ENCODE results near the gene TRH. TPM values are rescaled to one million over a fixed set of nuclear protein-coding genes. Genes with fewer than 3 reads are reported as not detected.

TRH gene
- total and polyA plus RNA-seq, 2 of the 8 experiments (the other 6 are each of a cell fraction or from before 2014, with no cell fraction given): not detected

DNA sequence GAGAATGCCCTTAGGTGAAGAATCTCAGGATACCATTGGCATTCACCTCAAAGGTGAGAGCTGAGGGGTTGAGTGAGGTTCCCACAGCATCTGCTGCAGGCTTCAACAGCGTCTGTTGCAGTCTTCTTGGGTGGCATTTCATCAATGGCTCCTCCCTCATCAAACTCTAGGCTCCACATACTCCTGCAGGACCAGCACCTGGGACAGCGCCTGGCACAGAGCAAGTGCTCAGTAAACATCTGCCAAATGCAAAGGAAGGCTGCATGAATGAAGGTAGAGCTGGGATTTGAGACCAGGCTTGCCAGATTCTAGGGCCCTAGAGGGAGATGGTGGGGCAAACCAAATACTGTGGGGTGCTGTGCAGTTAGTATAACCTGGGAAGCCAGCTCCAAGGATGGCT lies 9.6 kb downstream of the TRH start:
- Histone ChIP-seq H2AK5ac (ENCODE audit: low read depth, low read length) (no peak overlapping the region), H3K27ac (ENCODE audit: low read depth, low read length) (no peak overlapping the region), H3K23ac (ENCODE audit: insufficient read length) (no peak overlapping the region), H2BK12ac (ENCODE audit: low read depth, low read length) (no peak overlapping the region), H2AFZ (ENCODE audit: low read length) (no peak overlapping the region), H4K20me1 (replicated peaks in 1 of 2; ENCODE audit: control insufficient read depth in 1 of 2, insufficient read depth in 2 of 2, low read length in 2 of 2) (no peaks in the 10 kb centered on the region), H2BK120ac (replicated peaks; ENCODE audit: low read depth, low read length) (no peak overlapping the region), H3K79me2 (ENCODE audit: control insufficient read depth in 1 of 2, insufficient read depth in 2 of 2, low read length in 2 of 2) (no peaks in the 10 kb centered on the region), H3K4ac (replicated peaks; ENCODE audit: insufficient read length, low read depth, low read length) (no peak overlapping the region), H3K56ac (replicated peaks; ENCODE audit: insufficient read length, low read depth, low read length) (no peak overlapping the region), H3K36me3 (ENCODE audit: control insufficient read depth in 2 of 4, insufficient read depth in 4 of 4, low read length in 3 of 4) (no peaks in the 10 kb centered on the region), H4K8ac (ENCODE audit: extremely low read depth, insufficient read depth, low read length) (no peak overlapping the region), H3K9me3 (ENCODE audit: insufficient read depth in 2 of 2, low read depth in 1 of 2, low read length in 1 of 2) (no peaks in the 10 kb centered on the region), H2BK20ac (ENCODE audit: low read length) (no peak overlapping the region), H4K5ac (ENCODE audit: insufficient read length, low read depth, low read length) (no peak overlapping the region), H3K4me2 (ENCODE audit: insufficient read depth in 1 of 2, low read depth in 2 of 2, low read length in 2 of 2) (no peak overlapping the region), H2BK5ac (ENCODE audit: low read depth, low read length) (no peak overlapping the region), H3K4me3 (ENCODE audit: extremely low read depth in 1 of 4, insufficient read depth in 2 of 4, low read depth in 3 of 4, low read length in 4 of 4) (no peak overlapping the region), H3K18ac (ENCODE audit: extremely low read depth, low read length) (no peak overlapping the region), H3K23me2 (ENCODE audit: low read depth, low read length) (no peaks in the 10 kb centered on the region), H3K9ac (replicated peaks in 1 of 4; ENCODE audit: extremely low read depth in 1 of 4, low read depth in 3 of 4, low read length in 3 of 4) (no peak overlapping the region), H3K27me3 (replicated peaks in 1 of 4; ENCODE audit: control insufficient read depth in 3 of 4, extremely low read depth in 1 of 4, insufficient read depth in 3 of 4, low read length in 3 of 4) (peaks cover 1 to 24% (median 17%) of the 10 kb centered on the region in 4 experiments), H3K4me1 (replicated peaks in 1 of 4; ENCODE audit: control insufficient read depth in 3 of 4, insufficient read depth in 4 of 4, low read length in 3 of 4) (no peaks in the 10 kb centered on the region), H4K91ac (replicated peaks; ENCODE audit: insufficient read length, low read length) (no peak overlapping the region), H3K14ac (ENCODE audit: insufficient read length) (no peak overlapping the region), H3K79me1 (ENCODE audit: low read depth, low read length) (no peaks in the 10 kb centered on the region), H2BK15ac (ENCODE audit: low read length) (no peak overlapping the region)
- DNase-seq (ENCODE audit: low read depth in 1 of 2, low spot score in 2 of 2): peak in 1 of 2 experiments; percentile 56
- 45% methylated on average over 2 of the region's 2 CpGs; no CpG with 5 or more reads in 1 of the 2 experiments for WGBS, 2 experiments (ENCODE audit: extremely low coverage in 1 of 2, insufficient coverage in 1 of 2, insufficient read length in 1 of 2, insufficient replicate concordance in 2 of 2, low coverage in 1 of 2, low lambda C conversion rate in 2 of 2, missing lambda C conversion rate in 1 of 2)
- FAIRE-seq: no peak
- TF ChIP-seq BACH1 (IDR thresholded peaks at IDR 0.05; ENCODE audit: low read length): no peak
- no peak for TF ChIP-seq CTBP2 (IDR thresholded peaks at IDR 0.05; ENCODE audit: borderline replicate concordance, insufficient read depth, insufficient read length, low read length)
- TF ChIP-seq HDAC2 (IDR thresholded peaks at IDR 0.05; ENCODE audit: borderline replicate concordance in 1 of 2, low read depth in 2 of 2, low read length in 2 of 2): no peak
- 0 out of 4 replicates have a peak, but pooled peaks of 1 of the 2 experiments have one; percentile 42 for TF ChIP-seq SIN3A (conservative IDR thresholded peaks at IDR 0.05 in 1 of 2, IDR thresholded peaks at IDR 0.05 in 1 of 2; ENCODE audit: low read depth in 1 of 2, low read length in 2 of 2)
- TF ChIP-seq CBX8 (IDR thresholded peaks at IDR 0.05; ENCODE audit: borderline replicate concordance, low read depth, low read length): no peak
- CTCF ChIA-PET (ENCODE audit: partially characterized antibody): interaction anchor here (1.2 to 5.1 kb wide), 7 partner anchors 8 to 46 kb away, joined by 3 to 41 read pairs (median 4); partner anchors contain the start of gene TRH
- POLR2A ChIA-PET (ENCODE audit: partially characterized antibody): interaction anchor here (1.4 kb wide), 1 partner anchor 23 kb away, joined by 3 read pairs; no protein-coding TSS in a partner anchor

All from H1 (cell line).